ENCODE measurements around the gene ROS1.

ROS1 gene

GRCh38 chr6:117306227-117306790 is 119.4 kb downstream of the ROS1 start:
- DNase-seq = no peak

- DNase-seq = no peak
Measured at GRCh38 chr6:117304446-117304845, 121.3 kb downstream of the ROS1 start.

GRCh38 chr6:117303323-117303722 is 122.4 kb downstream of the ROS1 start:
- no peak for DNase-seq

GRCh38 chr6:117298941-117299340 is 126.8 kb downstream of the ROS1 start:
- DNase-seq = no peak

GRCh38 chr6:117290173-117290846 is 135.4 kb downstream of the ROS1 start:
- DNase-seq = no peak

GRCh38 chr6:117288083-117288715 is 137.5 kb downstream of the ROS1 start:
- no peak for DNase-seq

- no peak for DNase-seq
Measured at GRCh38 chr6:117280922-117281321, 144.8 kb downstream of the ROS1 start.

- no peak for DNase-seq
Measured at GRCh38 chr6:117276778-117277316, 148.9 kb downstream of the ROS1 start.

GRCh38 chr6:117275711-117276110 is 150.0 kb downstream of the ROS1 start:
- no peak for DNase-seq

GRCh38 chr6:117275205-117275604 is 150.5 kb downstream of the ROS1 start:
- no peak for DNase-seq

- DNase-seq = no peak
Measured at GRCh38 chr6:117272891-117273290, 152.9 kb downstream of the ROS1 start.

GRCh38 chr6:117272032-117272866 is 153.5 kb downstream of the ROS1 start:
- no peak for DNase-seq

- DNase-seq = no peak
Measured at GRCh38 chr6:117270843-117271507, 154.8 kb downstream of the ROS1 start.

- DNase-seq = no peak
Measured at GRCh38 chr6:117270055-117270842, 155.5 kb downstream of the ROS1 start.

- no peak for DNase-seq
Measured at GRCh38 chr6:117269638-117270054, 156.1 kb downstream of the ROS1 start.

- no peak for DNase-seq
Measured at GRCh38 chr6:117268924-117269323, 156.8 kb downstream of the ROS1 start.

GRCh38 chr6:117267766-117268534 is 157.8 kb downstream of the ROS1 start:
- DNase-seq = no peak

GRCh38 chr6:117267054-117267347 is 158.7 kb downstream of the ROS1 start:
- DNase-seq = no peak

GRCh38 chr6:117266257-117267053 is 159.3 kb downstream of the ROS1 start:
- DNase-seq = no peak

All from activated naive CD4-positive, alpha-beta T cell treated with Interleukin-2 at 50 U/mL for 16 hours (primary cell).